Adrenal gland (tissue), 12 donors: ENCODE measurements around the gene LRRC25. TPM values are rescaled to one million over a fixed set of nuclear protein-coding genes. Genes with fewer than 3 reads are reported as not detected.

Experiments
- DNase-seq, 7 donors: peaks; one replicate each; pipeline ENCODE4 v3.0.0-alpha.2; 2019 to 2020
- H3K27ac ChIP-seq, 5 donors: fragments of 200-600 bp; sonication (generic) in 4 of 5; 1 replicate in 3 of 5; 2 replicates in 2 of 5; pipeline versions ENCODE4 v1.5.1 to v1.8.0; 2016 to 2020; ENCODE audit warnings: mild to moderate bottlenecking in 1 of 5
- H3K27me3 ChIP-seq: fragments of 200-600 bp; 2 replicates; pipeline ENCODE4 v1.8.0; 2021
- H3K36me3 ChIP-seq, 2 donors: fragments of 200-600 bp; replicated peaks in 1 of 2; 1 replicate in 1 of 2; 2 replicates in 1 of 2; pipeline versions ENCODE4 v1.5.1 to v1.8.0; 2018 to 2022
- H3K4me1 ChIP-seq, 2 donors: fragments of 200-600 bp; replicated peaks in 1 of 2; 1 replicate in 1 of 2; 2 replicates in 1 of 2; pipeline versions ENCODE4 v1.5.1 to v1.8.0; 2018 to 2021
- H3K4me3 ChIP-seq, 4 donors: fragments of 200-600 bp; sonication (generic) in 3 of 4; one replicate each; pipeline ENCODE4 v1.5.1; 2016 to 2018
- H3K9me3 ChIP-seq, 3 donors: fragments of 200-600 bp; sonication (generic) in 1 of 3; replicated peaks in 1 of 3; 1 replicate in 2 of 3; 2 replicates in 1 of 3; pipeline versions ENCODE4 v1.5.1 to v1.8.0; 2016 to 2021
- POLR2A ChIP-seq, 2 donors: fragments of 450-650 bp; IDR thresholded peaks; one replicate each; pipeline ENCODE4 v1.6.1; 2017; ENCODE audit warnings: antibody characterized with exemption in 2 of 2, mild to moderate bottlenecking in 2 of 2, moderate library complexity in 1 of 2
- WGBS, 4 donors: extraction: QIAGEN DNeasy Blood & Tissue Kit in 2 of 4; methylation state at CpG; one replicate each; pipeline versions ENCODE4 v1.1.5 to v1.1.7; 2013 to 2017; 5-methylcytosine and 5-hydroxymethylcytosine counted together
- intact Hi-C, 2 donors: fragments of 100-400 bp; cut with DNase I; formaldehyde crosslinking; loops; one replicate each; pipeline versions ENCODE4 v1.14.1 to v1.15.0; 2022 to 2023
- polyA plus RNA-seq, 3 donors: library from polyadenylated mRNA; stranded (reverse); fragments of 200-250 nt in 2 of 3; fragments of 350-450 nt in 1 of 3; fragmentation: Illumina TruSeq in 1 of 3; extraction: RNeasy Lipid Tissue Mini Kit (QIAGEN cat#74804) in 1 of 3; gene quantifications; one replicate each; pipeline ENCODE4 v1.2.3, GENCODE V29; 2013 to 2014
- total RNA-seq, 9 donors: library from RNA; depleted of rRNA in 4 of 9; stranded (reverse); fragments of >200 nt in 4 of 9; fragments of 120-200 nt in 1 of 9; fragmentation: NEBNext Ultra II Directional in 1 of 9; extraction: Animal tissue kit (Norgen Biotek cat#: 25700) in 1 of 9; gene quantifications; one replicate each; pipeline versions ENCODE4 v1.1.0 to v1.2.4, GENCODE V29; 2013 to 2023
- TF ChIP-seq, protein P1 (sequence below), 6 experiments: fragments of 450-650 bp in 4 of 6; fragments of 200-600 bp in 2 of 6; sonication (generic) in 1 of 6; IDR thresholded peaks; 1 replicate in 5 of 6; 2 replicates in 1 of 6; pipeline versions ENCODE4 v1.5.1 to v1.8.0; 2016 to 2021; ENCODE audit warnings: antibody characterized with exemption in 6 of 6, mild to moderate bottlenecking in 2 of 6, moderate library complexity in 1 of 6
- donor health status: healthy with polysubstance abuse.
- donor health status: Bipolar disorder and iron deficiency.
- donor health status: DM: yes; HTN: yes; CAD: no.
- donor health status: DM: no; HTN: no; CAD: no.
- donor health status: DM: no; HTN: no; CAD: no.
- donor health status: DM: yes; HTN: yes; CAD: no.

The LRRC25 gene
- total and polyA plus RNA-seq, 12 donors: 1.5 to 38.2 (median 17.0) TPM

DNA sequence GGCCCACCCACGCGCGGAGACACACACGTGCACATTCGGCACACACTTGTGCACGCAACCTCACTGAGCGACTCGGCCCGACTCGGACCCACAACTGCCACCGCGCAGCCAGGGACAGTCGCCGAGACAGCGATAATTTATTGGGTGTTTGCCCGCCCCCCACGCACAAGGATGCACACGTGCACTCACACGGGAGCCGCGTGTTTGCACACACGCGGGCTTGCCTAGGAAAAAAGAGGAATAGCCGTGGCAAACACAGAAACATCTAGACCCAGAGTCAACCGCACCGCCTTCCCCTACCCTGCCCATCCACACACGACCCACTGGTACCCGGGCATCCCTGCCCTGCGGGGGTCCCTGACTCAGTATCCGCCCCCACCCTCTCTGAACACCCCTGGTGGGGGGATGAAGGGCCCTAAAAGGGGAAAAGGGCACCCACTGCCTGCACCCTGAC is 20.6 kb upstream of the LRRC25 start:
- intact Hi-C loops: no loop called here
- H3K27me3 ChIP-seq: no peaks in the 10 kb centered on the region
- WGBS, 4 donors: 6 to 10% (median 9%) methylated on average over 23 to 30 of the region's 30 CpGs; no CpG with 5 or more reads in 1 of the 4 donors
- H3K36me3 ChIP-seq: no peaks in the 10 kb centered on the region
- peak overlapping the region in 1 of 4 donors; percentile 50 for H3K4me3 ChIP-seq
- H3K27ac ChIP-seq: peak overlapping the region in 4 of 5 donors; percentile 53 to 92 (median 86)
- DNase-seq: peak in 5 of 7 donors; percentile 51 to 78 (median 60)
- TF ChIP-seq, protein P1, sequence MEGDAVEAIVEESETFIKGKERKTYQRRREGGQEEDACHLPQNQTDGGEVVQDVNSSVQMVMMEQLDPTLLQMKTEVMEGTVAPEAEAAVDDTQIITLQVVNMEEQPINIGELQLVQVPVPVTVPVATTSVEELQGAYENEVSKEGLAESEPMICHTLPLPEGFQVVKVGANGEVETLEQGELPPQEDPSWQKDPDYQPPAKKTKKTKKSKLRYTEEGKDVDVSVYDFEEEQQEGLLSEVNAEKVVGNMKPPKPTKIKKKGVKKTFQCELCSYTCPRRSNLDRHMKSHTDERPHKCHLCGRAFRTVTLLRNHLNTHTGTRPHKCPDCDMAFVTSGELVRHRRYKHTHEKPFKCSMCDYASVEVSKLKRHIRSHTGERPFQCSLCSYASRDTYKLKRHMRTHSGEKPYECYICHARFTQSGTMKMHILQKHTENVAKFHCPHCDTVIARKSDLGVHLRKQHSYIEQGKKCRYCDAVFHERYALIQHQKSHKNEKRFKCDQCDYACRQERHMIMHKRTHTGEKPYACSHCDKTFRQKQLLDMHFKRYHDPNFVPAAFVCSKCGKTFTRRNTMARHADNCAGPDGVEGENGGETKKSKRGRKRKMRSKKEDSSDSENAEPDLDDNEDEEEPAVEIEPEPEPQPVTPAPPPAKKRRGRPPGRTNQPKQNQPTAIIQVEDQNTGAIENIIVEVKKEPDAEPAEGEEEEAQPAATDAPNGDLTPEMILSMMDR (IDR thresholded peaks at IDR 0.05): no peak
- TF ChIP-seq POLR2A (IDR thresholded peaks at IDR 0.05): no peak
- no peaks in the 10 kb centered on the region for H3K9me3 ChIP-seq
- H3K4me1 ChIP-seq: peaks cover 38 to 57% of the 10 kb centered on the region in 2 donors

DNA sequence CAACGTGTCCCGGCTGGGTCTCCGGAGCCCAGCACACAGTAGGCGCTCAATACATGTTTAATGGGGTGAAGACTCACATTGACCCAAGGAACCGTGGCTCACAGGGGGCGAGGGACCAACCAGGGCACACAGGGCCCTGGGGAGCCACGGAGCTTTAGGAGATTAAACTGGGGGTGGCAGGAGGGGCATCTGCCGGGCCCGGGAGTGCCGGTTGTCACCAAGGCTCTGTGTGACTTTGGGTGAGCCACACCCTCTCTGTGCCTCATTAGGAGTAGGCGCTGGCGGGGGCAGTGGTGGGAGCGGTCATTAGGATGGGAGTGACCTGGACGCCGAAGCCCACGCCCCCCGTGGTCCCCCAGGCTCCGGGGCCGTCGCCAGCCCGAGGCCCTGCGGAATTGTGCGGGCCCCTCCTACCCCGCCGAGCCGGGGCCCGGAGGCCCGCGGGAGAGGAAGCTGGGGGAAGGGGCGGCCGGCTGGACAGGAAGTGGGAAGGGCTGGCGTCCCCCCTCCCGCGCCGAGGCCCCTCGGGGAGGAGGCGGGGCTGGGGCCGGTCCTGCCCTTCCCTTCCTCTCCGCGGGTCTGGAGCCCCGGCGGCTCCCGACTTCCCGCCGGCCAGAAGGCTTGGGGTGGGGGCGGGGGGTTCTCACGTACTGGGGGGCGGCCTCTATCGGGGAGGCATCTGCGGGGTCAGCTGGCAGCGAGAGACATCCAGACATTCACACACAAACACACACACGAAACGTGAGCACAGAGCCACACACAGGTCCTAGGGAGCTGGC is 20.0 kb upstream of the LRRC25 start:
- Histone ChIP-seq H3K27me3 (no peaks in the 10 kb centered on the region), H3K9me3 (no peaks in the 10 kb centered on the region), H3K4me3 (peak overlapping the region in 1 of 4 donors; percentile 50), H3K4me1 (peaks cover 38 to 57% of the 10 kb centered on the region in 2 donors), H3K36me3 (no peaks in the 10 kb centered on the region), H3K27ac (peak overlapping the region; percentile 72 to 92 (median 85))
- peak in 1 of 2 donors; percentile 15 for TF ChIP-seq POLR2A (IDR thresholded peaks at IDR 0.05)
- TF ChIP-seq, protein P1 (IDR thresholded peaks at IDR 0.05): no peak
- WGBS, 4 donors: 0 to 1% (median 0%) methylated on average over 1 to 53 of the region's 53 CpGs
- intact Hi-C loops: no loop called here
- DNase-seq: peak; percentile 71 to 78 (median 72)

DNA sequence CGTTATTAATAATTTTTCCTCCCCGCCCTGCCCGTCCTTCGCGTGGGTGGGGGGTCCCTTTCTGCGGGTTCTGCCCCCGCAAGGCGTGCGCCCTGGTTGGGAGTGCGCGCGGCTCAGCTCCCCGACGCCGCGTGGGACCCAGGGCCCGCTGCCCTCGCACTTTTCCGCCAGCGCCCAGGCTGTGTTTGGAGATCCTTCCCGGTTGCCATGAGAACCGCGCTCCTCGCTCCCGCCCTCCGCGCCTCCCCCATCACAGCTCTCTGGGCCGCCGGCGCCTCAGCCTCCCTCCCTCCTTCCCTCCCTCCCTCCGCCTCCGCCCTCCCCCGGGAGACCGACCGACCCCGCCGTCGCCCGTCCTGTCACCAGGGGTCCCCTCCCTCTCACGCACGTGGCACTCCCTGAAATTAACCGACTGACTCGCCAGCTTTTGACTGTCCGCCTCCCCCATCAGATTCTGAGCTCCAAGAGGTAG is 19.4 kb upstream of the LRRC25 start:
- intact Hi-C loops: no loop called here
- TF ChIP-seq, protein P1 (IDR thresholded peaks at IDR 0.05): no peak
- TF ChIP-seq POLR2A (IDR thresholded peaks at IDR 0.05): no peak
- Histone ChIP-seq H3K4me3 (peak overlapping the region in 1 of 4 donors; percentile 50), H3K27me3 (no peaks in the 10 kb centered on the region), H3K27ac (peak overlapping the region; percentile 72 to 92 (median 85)), H3K36me3 (no peaks in the 10 kb centered on the region), H3K4me1 (peaks cover 38 to 57% of the 10 kb centered on the region in 2 donors), H3K9me3 (no peaks in the 10 kb centered on the region)
- DNase-seq: peak; percentile 80 to 93 (median 85)
- 0 to 1% (median 1%) methylated on average over 6 to 44 of the region's 44 CpGs for WGBS, 4 donors

DNA sequence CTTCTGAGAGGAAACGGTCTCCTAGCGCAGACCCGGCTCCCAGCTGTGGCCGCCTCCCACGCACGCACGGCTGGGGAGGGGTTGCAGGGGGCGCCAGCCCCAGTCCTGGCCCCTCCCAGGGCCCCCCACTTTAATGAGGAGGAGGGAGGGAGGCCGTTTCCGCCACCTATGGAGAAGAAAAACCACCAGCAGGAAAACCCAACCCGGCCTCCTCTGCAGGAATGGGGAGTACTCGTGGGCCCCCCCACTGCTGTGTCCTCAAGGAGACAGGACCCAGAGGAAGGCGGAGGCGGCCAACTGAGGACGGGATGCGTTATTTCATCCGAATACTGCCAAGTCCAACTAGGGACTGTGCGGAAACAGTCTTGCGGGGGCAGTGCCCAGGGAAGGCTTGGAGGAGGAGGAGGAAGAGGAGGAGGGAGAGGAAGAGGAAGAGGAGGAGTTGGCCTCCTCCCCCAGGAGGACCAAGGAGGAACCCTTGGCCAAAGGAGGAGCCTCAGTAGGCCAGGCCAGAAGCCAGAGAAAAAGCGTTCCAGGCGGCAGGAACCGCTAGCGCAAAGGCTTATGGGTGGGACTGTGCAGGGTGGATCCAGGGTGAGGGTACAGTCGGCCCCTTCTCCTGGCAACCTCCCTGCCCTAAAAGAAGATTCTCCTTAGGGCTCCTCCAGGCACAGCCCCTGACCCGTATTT is 17.9 kb upstream of the LRRC25 start:
- peaks cover 38 to 50% of the 10 kb centered on the region in 2 donors for H3K4me1 ChIP-seq
- peak overlapping the region; percentile 25 to 92 (median 85) for H3K27ac ChIP-seq
- intact Hi-C loops: no loop called here
- H3K4me3 ChIP-seq: peak overlapping the region in 1 of 4 donors; percentile 24
- TF ChIP-seq, protein P1 (IDR thresholded peaks at IDR 0.05): no peak
- TF ChIP-seq POLR2A (IDR thresholded peaks at IDR 0.05): peak in 1 of 2 donors; percentile 35
- H3K27me3 ChIP-seq: no peaks in the 10 kb centered on the region
- DNase-seq: peak in 6 of 7 donors; percentile 60 to 87 (median 71)
- no peaks in the 10 kb centered on the region for H3K36me3 ChIP-seq
- WGBS, 4 donors: 30 to 36% (median 31%) methylated on average over 17 to 25 of the region's 25 CpGs
- H3K9me3 ChIP-seq: no peaks in the 10 kb centered on the region
